NCI-H446 (cell line): Measurements from ENCODE around the gene DTNBP1.

Experiments used
- DNase-seq, 2 experiments: peaks; one replicate each; lab custom pipeline; 2025; lab: John Stamatoyannopoulos, UW

Gene DTNBP1

DNA sequence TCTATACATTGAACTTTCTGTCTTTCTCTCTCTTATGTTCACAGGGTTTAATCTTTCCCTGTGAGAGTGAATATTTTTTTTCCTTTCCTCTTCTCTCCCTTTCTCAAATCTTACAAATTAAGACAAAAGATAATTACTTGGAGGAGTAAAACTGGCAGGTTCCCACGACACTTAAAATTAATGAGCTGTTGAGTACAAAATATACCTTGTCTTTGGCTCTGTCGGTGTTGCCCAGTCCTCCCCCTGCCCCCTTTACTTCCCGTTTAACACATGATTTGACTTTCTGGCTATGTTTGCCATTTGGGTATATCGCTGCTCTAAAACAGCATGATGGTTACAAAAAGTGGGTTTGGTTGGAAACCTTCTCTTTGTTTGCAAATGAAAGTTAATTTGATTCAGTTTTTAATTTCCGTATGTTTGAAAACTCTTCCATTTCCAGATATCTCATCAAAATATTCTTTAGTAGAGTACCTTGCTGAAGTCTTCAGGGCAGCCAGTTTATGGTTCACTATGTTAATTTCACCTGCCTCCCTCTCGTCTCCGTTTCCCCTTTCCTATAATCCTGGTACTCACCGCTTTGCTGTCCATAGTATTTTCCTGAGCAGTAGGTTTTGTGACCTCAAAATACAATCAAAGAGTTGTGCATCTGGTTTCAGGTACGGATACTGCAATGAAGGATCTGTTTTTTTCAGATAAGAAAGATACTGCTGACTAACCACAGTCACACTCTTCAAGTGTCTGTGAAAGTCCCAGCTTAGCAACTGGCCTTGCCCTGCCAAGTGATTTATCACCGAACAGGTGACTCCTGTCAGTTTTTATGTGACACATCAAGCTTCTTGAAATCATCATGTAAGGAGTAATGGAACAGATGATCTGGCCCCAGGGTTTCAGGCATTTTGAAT lies 181.2 kb downstream of the DTNBP1 start:
- DNase-seq: no peak

DNA sequence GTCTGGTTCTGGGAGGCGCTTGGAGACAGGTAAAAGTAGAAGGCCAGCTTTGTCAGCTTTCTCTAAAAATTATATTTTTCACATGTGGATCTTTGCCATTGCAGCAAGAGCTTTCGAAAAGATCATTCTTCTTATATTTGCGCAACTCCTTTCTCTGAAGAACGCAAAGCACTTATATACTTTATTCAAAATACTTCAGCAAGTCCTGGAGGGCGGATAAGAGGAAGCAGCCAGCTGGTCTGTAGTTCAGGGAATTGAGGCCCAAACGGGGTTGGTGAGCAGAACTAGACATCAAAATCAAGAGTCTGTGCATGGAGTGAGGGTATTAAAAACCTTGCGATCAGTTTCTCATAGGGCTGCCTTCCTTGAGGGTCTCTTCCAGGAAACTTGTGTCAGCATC lies 182.3 kb downstream of the DTNBP1 start:
- no peak for DNase-seq

DNA sequence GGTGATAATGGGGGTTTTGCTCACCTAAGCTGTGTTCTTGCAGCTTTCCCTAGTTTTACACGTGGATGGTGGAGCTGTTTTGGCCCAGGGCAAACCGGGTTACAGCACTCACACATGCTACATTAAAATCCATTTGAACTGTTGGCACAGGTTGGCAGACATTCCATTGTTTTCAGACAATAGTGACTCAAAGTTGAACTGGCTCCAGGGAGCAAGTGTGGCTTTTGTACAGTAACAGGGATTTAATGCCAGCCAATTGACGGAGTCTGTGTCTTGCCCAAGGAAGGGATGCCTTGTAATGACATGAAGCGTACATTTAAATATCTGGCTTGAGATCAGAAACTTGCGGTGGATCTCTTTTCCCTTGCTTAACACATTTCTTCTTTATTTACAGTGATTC lies 183.1 kb downstream of the DTNBP1 start:
- DNase-seq: peak in 1 of 2 experiments; percentile 18

DNA sequence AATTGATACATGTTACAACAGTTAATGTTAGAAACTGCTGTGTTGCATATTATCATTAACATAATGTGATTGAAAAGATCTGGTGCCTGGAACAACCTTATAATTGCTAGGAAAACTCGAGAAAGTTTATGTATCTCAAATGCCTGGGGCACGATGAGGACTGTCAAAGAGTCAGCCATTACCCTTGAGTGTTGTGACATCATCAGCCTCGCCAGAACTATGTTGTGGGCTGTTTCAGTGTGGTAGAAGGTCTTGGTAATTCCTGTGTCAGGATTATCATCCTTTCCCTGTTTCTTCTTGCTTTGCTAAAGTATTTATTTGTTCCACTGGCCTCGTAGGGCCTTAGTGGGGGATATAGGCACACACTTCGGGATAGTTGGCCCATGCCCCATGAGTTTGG lies 185.1 kb downstream of the DTNBP1 start:
- no peak for DNase-seq

DNA sequence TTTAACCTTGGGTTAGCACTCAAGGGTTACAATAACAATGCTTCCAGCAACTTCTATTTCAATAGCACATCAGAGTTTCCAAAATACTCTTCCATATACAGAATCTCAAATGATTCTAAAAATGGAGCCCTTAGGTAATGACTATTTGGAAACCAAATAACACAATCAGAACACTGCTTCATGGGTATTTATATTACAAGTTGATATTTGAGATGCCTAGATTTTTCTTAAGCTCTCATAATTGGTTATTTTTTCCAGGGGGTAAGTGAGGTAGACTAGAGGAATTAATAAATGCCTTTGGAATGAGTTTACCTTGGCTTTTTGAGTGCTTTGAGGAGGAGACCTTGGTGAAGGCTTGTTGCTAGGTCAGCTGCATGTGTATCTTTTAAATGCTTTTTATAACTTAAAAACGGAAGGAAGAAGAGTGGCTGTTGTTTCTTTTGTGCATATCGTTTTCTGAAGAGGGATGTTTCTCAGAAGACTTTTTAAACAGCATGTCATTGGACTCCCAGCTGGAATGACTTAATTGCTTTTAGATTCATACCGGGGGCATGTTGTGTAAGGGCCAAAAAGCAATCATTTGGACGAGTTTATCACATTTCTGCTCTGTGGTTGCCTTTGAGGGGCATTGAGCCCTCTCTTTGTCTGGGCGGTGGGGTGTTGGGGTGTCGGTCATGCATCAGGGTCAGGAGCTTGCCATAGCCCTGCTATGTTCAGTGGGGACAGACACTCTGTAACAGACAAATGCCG lies 186.0 kb downstream of the DTNBP1 start:
- DNase-seq: no peak

DNA sequence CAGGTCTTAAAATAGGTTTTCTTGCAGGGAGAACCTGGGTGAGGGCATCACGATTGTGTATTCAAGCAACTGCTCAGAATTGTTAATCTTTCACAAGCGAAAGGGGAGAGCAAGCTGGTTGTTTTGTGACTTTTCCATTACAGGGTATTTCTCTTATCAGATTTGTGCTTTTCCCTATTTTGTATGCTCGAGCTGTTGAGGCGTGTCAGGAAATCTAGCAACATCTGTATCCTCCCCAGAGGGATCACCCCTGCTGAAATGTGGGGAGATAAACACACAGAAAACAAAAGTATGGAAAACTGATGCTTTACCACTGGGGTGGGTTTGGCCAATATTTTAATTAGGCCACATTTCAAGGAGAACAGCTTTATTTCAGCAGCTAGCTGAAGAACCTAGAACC lies 187.0 kb downstream of the DTNBP1 start:
- no peak for DNase-seq

DNA sequence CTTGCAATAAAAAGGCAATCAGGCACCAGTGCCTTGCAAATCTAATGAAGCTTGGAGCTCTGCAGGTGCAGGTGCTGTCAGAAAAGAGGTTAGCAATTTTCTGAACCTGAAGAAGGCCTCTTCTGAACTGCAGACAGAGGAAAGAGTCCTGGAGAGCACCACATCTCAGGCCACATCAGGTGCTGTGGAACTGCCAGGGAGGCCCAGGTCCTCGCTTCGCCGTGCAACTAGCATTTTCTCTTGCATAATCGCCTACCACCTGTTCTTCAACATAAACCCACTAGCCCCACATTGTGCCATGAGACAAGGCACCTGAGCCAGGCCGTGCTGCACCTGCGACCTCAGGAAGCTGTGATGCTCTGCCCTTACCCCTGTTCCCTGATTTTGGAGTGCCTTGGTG lies 187.6 kb downstream of the DTNBP1 start:
- DNase-seq: no peak

DNA sequence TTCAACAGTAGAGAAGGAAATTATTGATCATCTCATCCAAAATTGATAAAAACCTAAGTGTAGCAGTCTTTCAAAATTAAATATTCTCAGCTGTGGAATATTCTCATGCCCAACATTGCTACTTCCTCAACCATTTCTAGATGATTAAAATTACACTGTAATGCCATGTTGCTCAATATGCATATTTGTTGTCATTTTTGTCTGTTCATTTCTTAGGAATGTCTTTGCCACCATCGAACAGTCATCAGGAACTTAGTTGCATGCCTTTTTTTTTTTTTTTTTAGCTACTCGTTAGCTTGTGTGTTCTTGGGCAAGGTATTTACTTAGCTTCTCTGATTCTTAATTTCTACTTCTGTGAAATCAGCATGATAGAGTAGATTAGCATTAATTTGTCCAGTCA lies 188.6 kb downstream of the DTNBP1 start:
- no peak for DNase-seq

DNA sequence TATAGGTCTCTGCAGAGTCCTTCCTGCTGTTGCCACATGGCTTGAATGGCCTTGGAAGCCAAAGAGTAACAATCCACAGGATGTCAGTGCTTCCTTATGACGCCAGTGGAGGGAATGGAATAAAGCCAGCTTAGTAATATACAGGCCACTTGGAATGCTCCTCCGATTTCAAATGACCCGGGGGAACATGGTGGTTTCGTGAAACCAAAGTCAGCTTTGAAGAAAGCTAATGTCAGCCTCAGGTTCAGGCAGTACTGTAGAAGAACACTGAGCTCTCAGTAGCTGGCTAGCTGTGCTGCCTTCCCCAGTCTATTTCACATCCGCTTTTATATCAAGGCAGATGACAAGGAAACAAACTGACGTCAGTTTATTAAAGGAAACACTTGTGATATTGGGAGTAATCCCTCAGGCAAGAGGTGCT lies 189.1 kb downstream of the DTNBP1 start:
- DNase-seq: no peak

DNA sequence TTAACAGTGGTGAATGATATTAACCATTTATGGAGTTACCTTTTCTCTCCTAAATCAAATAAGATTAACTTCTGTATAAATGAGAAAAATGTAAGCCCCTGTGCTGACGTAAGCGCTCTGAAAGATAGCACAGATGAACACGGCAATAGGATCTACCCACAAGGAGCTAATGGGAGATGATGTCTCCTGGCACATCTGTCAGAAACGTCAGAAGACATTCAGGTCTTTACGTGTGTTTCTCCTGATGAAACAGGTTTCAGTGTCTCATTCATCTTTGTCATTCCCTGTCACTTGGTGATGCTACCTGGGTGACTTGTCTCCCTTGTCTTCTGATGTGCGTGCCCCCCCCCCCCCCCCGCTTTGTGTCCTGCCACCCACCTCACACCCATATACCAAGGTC lies 189.7 kb downstream of the DTNBP1 start:
- no peak for DNase-seq
